ENCODE measurements around the gene WNT10A.

The WNT10A gene

DNA sequence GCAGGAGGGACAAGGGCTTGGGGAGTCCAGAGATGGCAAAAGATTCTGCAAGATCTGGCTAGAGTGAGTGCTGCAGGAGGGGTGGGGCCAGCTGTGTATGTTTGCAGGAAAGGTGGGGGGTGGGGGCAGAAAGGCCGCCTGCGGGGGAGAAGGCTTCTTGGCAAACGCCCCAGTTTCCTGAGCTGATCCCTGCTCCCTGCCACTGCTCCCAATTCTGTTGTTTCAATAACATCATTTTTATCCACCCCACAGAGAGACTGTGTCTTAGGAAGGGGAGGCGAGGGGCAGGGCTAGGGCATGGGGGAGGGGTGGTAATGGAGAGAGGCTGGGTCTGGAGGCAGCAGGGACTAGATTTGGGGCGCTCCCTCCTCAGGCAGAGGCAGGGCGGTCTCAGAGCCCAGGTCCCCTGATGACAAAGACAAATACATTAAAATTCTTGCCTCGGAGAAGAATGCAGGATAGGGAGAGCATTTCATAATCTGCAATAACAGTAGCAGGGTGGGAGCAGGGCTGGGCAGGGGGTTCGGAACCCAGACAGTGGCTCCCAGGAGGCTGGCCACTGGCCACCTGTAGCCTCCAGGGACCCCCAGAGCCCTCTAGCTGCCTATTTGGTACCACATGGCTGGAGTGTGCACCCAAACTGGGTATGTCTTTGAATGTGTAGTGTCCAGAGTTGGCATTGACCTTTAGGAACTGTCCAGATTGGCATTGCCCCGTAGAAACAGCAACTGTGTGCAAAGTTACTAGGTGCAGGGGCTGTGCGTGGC lies 23.1 kb upstream of the WNT10A start:
- no peak for TF ChIP-seq CTCF (IDR thresholded peaks at IDR 0.05; ENCODE audit: low read length, missing control alignments)
- peak; percentile 53 for DNase-seq (ENCODE audit: low read depth)
- H3K4me3 ChIP-seq (replicated peaks; ENCODE audit: low read depth, low read length) = no peak overlapping the region

GRCh38 chr2:218858138-218858445 lies 22.6 kb upstream of the WNT10A start:
- H3K4me3 ChIP-seq (replicated peaks; ENCODE audit: low read depth, low read length) = no peak overlapping the region
- no peak for TF ChIP-seq CTCF (IDR thresholded peaks at IDR 0.05; ENCODE audit: low read length, missing control alignments)
- no peak for DNase-seq (ENCODE audit: low read depth)

- DNase-seq (ENCODE audit: low read depth) = no peak
- no peak for TF ChIP-seq CTCF (IDR thresholded peaks at IDR 0.05; ENCODE audit: low read length, missing control alignments)
- no peak overlapping the region for H3K4me3 ChIP-seq (replicated peaks; ENCODE audit: low read depth, low read length)
Observed at GRCh38 chr2:218858671-218859555, 21.7 kb upstream of the WNT10A start.

DNA sequence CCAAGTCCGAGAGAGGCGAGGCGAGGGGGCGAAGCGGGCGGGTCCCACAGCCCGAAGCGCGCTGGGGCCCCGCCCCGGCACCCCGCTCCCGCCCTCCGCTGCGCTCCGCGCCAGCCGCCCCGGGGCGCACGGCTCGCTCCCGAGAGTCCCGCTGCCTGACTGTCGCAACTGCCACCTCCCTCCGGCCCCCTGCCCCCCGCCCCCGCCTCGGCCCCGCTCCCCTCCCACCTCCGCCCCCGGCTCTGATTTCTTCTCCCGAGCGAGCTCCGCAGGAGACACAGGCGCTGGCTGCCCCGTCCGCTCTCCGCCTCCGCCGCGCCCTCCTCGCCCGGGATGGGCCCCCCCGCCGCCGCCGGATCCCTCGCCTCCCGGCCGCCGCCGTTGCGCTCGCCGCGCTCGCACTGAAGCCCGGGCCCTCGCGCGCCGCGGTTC lies 21.1 kb upstream of the WNT10A start, which contains the start of gene WNT6:
Gene WNT6 (plus strand): TSS at position 250 of the 432 bp plus-strand sequence. CDS start 233 bp downstream, outside the sequence.
- no peak for DNase-seq (ENCODE audit: low read depth)
- no peak for TF ChIP-seq CTCF (IDR thresholded peaks at IDR 0.05; ENCODE audit: low read length, missing control alignments)
- H3K4me3 ChIP-seq (replicated peaks; ENCODE audit: low read depth, low read length) = no peak within 1 kb of the TSS

GRCh38 chr2:218859988-218860831 lies 20.4 kb upstream of the WNT10A start:
- H3K4me3 ChIP-seq (replicated peaks; ENCODE audit: low read depth, low read length) = no peak overlapping the region
- TF ChIP-seq CTCF (IDR thresholded peaks at IDR 0.05; ENCODE audit: low read length, missing control alignments) = no peak
- no peak for DNase-seq (ENCODE audit: low read depth)

GRCh38 chr2:218860950-218861381 lies 19.7 kb upstream of the WNT10A start:
- TF ChIP-seq CTCF (IDR thresholded peaks at IDR 0.05; ENCODE audit: low read length, missing control alignments) = no peak
- H3K4me3 ChIP-seq (replicated peaks; ENCODE audit: low read depth, low read length) = no peak overlapping the region
- peak; percentile 60 for DNase-seq (ENCODE audit: low read depth)

Data from fibroblast of pulmonary artery (primary cell).